Panc1 (cell line): ENCODE results near the gene KAT5. TPM values are rescaled to one million over a fixed set of nuclear protein-coding genes. Genes with fewer than 3 reads are reported as not detected.
"Not testable (repeated sequence)": the region's sequence is repeated elsewhere in the genome, so short reads cannot be mapped to it uniquely, and the experiment has no call there.

Experiments
- ATAC-seq: fragments of 200-7000 bp; cut with Tn5 transposase; 2 replicates; pipeline ENCODE4 v1.9.1; 2020; ENCODE audit warnings: mild to moderate bottlenecking, moderate library complexity
- BruUV-seq: library from RNA; stranded (reverse); fragments of 400-500 nt; replicated peaks from 2 replicates; lab custom pipeline; 2021; lab: Mats Ljungman, UMichigan
- CTCF ChIA-PET: fragments of 300-600 bp; sonication (Branson Sonifier 250); formaldehyde crosslinking; loops from one replicate; lab custom pipeline; 2022; ENCODE audit warnings: antibody characterized with exemption; lab: Charles Lee
- POLR2A ChIA-PET: fragments of 300-600 bp; sonication (Branson Sonifier 250); formaldehyde crosslinking; loops from one replicate; lab custom pipeline; 2022; ENCODE audit warnings: antibody characterized with exemption; lab: Charles Lee
- DNase-seq: peaks from one replicate; pipeline ENCODE4 v3.0.0-alpha.2; 2010; ENCODE audit warnings: low read depth, low spot score
- H3K27ac ChIP-seq: 2 replicates; pipeline ENCODE4 v1.5.1; 2011; ENCODE audit warnings: mild to moderate bottlenecking, low read length, inconsistent platforms
- H3K27me3 ChIP-seq: fragments of 200-500 bp; sonication (Bioruptor generic); 2 replicates; pipeline ENCODE4 v1.6.0; 2014; ENCODE audit warnings: low read length, inconsistent platforms; ENCODE audit not compliant: control insufficient read depth, insufficient read depth
- H3K36me3 ChIP-seq: fragments of 200-500 bp; sonication (Bioruptor generic); 2 replicates; pipeline ENCODE4 v1.5.1; 2014; ENCODE audit warnings: inconsistent platforms, mild to moderate bottlenecking, low read length, moderate library complexity; ENCODE audit not compliant: control insufficient read depth, insufficient read depth
- H3K4me1 ChIP-seq: 2 replicates; pipeline ENCODE4 v1.5.1; 2011; ENCODE audit warnings: inconsistent platforms, mild to moderate bottlenecking, low read length, moderate library complexity; ENCODE audit not compliant: control insufficient read depth, insufficient read depth
- H3K4me3 ChIP-seq, 2 experiments: 2 replicates each; pipeline ENCODE4 v1.5.1; 2011 to 2012; ENCODE audit warnings: low read depth in 2 of 2, low read length in 2 of 2, mild to moderate bottlenecking in 2 of 2, inconsistent platforms in 1 of 2, moderate library complexity in 1 of 2
- H3K9me3 ChIP-seq: fragments of 200-500 bp; sonication (Bioruptor generic); 2 replicates; pipeline ENCODE4 v1.5.1; 2014; ENCODE audit warnings: low read depth, mild to moderate bottlenecking, inconsistent platforms, low read length, moderate library complexity; ENCODE audit not compliant: control insufficient read depth, insufficient read depth
- CTCF ChIP-seq: fragments of 450-650 bp; IDR thresholded peaks from 2 replicates; pipeline ENCODE4 v1.5.1; 2017; ENCODE audit warnings: mild to moderate bottlenecking
- POLR2AphosphoS5 ChIP-seq: IDR thresholded peaks from 2 replicates; pipeline ENCODE4 v1.6.1; 2012; ENCODE audit warnings: mild to moderate bottlenecking, low read depth, low read length, moderate library complexity
- REST ChIP-seq, 2 experiments: IDR thresholded peaks; 2 replicates each; pipeline ENCODE4 v1.6.1; 2011 to 2012; ENCODE audit warnings: low read depth in 2 of 2, control low read depth in 1 of 2, low read length in 1 of 2, mild to moderate bottlenecking in 1 of 2, moderate library complexity in 1 of 2; ENCODE audit not compliant: insufficient read depth in 1 of 2
- SIN3A ChIP-seq: IDR thresholded peaks from 2 replicates; pipeline ENCODE4 v1.6.1; 2012; ENCODE audit warnings: low read depth, mild to moderate bottlenecking, low read length, moderate library complexity, borderline replicate concordance; ENCODE audit not compliant: insufficient read depth
- TCF7L2 ChIP-seq: IDR thresholded peaks from 2 replicates; pipeline ENCODE4 v1.6.1; 2011; ENCODE audit warnings: mild to moderate bottlenecking, low read depth, low read length, inconsistent platforms
- in situ Hi-C: cut with HindIII; loops from 2 replicates; pipeline ENCODE4 v1.10.0; 2016; ENCODE audit warnings: low sequenced_read_pairs, low pct_unique_long_range_greater_than_20kb
- intact Hi-C: fragments of 100-400 bp; cut with micrococcal nuclease; formaldehyde crosslinking; loops from one replicate; pipeline ENCODE4 v1.10.0; 2022; ENCODE audit not compliant: unreplicated experiment
- total RNA-seq: library from RNA; stranded (reverse); gene quantifications from one replicate; pipeline ENCODE4 v1.2.1, GENCODE V29; 2021; ENCODE audit not compliant: unreplicated experiment

The KAT5 gene
- total RNA-seq, 1 experiment from 2014 or later: 84.2 TPM

GRCh38 chr11:65762816-65763215, 50.8 kb downstream of the KAT5 start:
- H3K4me3 ChIP-seq, POLR2A ChIA-PET, ATAC-seq, intact Hi-C loops, BruUV-seq, H3K9me3 ChIP-seq, H3K27ac ChIP-seq, CTCF ChIA-PET, H3K4me1 ChIP-seq, H3K36me3 ChIP-seq, H3K27me3 ChIP-seq, DNase-seq: not testable (repeated sequence)
- in situ Hi-C loops: loop anchor here (5.0 kb wide), 1 partner anchor 49 kb away; no protein-coding TSS in a partner anchor

- ATAC-seq (peak; percentile 26; the same call in 1 of the 2 replicates), DNase-seq (no peak)
- H3K27ac ChIP-seq: no peak overlapping the region
- no peak overlapping the region for H3K4me3 ChIP-seq
- intact Hi-C loops (no loop called here), in situ Hi-C loops (loop anchor here (5.0 kb wide), 1 partner anchor 48 kb away; no protein-coding TSS in a partner anchor)
- no peaks in the 10 kb centered on the region for H3K9me3 ChIP-seq
- ChIA-PET POLR2A (no interaction called here), CTCF (no interaction called here)
- no TSS peak for BruUV-seq
- H3K36me3 ChIP-seq: no peaks in the 10 kb centered on the region
- H3K27me3 ChIP-seq: no peaks in the 10 kb centered on the region
- H3K4me1 ChIP-seq: no peaks in the 10 kb centered on the region
- TF ChIP-seq SIN3A: no peak
- no peak for TF ChIP-seq CTCF
- TF ChIP-seq TCF7L2: no peak
- TF ChIP-seq REST (IDR thresholded peaks at IDR 0.05; ENCODE audit: insufficient read depth in 1 of 2, low read depth in 2 of 2, low read length in 1 of 2): no peak
- TF ChIP-seq POLR2AphosphoS5: no peak
These were observed 52.4 kb downstream of the KAT5 start for GRCh38 chr11:65764434-65764833.

GRCh38 chr11:65766535-65766934, 54.5 kb downstream of the KAT5 start:
- H3K9me3 ChIP-seq: no peaks in the 10 kb centered on the region
- H3K27me3 ChIP-seq: no peaks in the 10 kb centered on the region
- H3K4me3 ChIP-seq: no peak overlapping the region
- POLR2A ChIA-PET: no interaction called here
- in situ Hi-C loops (no loop called here), intact Hi-C loops (no loop called here)
- no peaks in the 10 kb centered on the region for H3K36me3 ChIP-seq
- no TSS peak for BruUV-seq
- no peak for DNase-seq
- H3K27ac ChIP-seq: no peak overlapping the region
- ATAC-seq: 0 out of 2 replicates have a peak, but pooled peaks have one; percentile 25
- CTCF ChIA-PET: interaction anchor here (0.6 to 1.3 kb wide), 2 partner anchors 8 to 13 kb away, joined by 3 to 5 read pairs; no protein-coding TSS in a partner anchor
- no peak for TF ChIP-seq CTCF
- no peak for TF ChIP-seq TCF7L2
- no peak for TF ChIP-seq SIN3A
- TF ChIP-seq POLR2AphosphoS5: no peak
- no peak for TF ChIP-seq REST (IDR thresholded peaks at IDR 0.05; ENCODE audit: insufficient read depth in 1 of 2, low read depth in 2 of 2, low read length in 1 of 2)
- H3K4me1 ChIP-seq: no peaks in the 10 kb centered on the region
